Keratinocyte (primary cell): ENCODE results near the gene SFRP5. TPM values are rescaled to one million over a fixed set of nuclear protein-coding genes. Genes with fewer than 3 reads are reported as not detected.

Experiments used
- DNase-seq: peaks from one replicate; pipeline ENCODE4 v3.0.0-alpha.2; 2011; ENCODE audit warnings: low read depth, missing footprints, low spot score
- FAIRE-seq: peaks from 2 replicates; lab custom pipeline; 2011; peaks lifted over from hg19 to GRCh38; lab: Jason Lieb, UNC
- H2AFZ ChIP-seq: 2 replicates; pipeline ENCODE4 v1.6.0; 2012; ENCODE audit warnings: low read length, control low read depth, inconsistent platforms; ENCODE audit not compliant: control insufficient read depth
- H3K27ac ChIP-seq: 2 replicates; pipeline ENCODE4 v1.5.1; 2011; ENCODE audit warnings: low read length; ENCODE audit not compliant: control insufficient read depth, insufficient read depth
- H3K27me3 ChIP-seq: 3 replicates; pipeline ENCODE4 v1.6.0; 2011; ENCODE audit warnings: low read length; ENCODE audit not compliant: control insufficient read depth, insufficient read depth; ENCODE audit errors: extremely low read depth
- H3K36me3 ChIP-seq, 2 experiments: 2 replicates in 1 of 2; 3 replicates in 1 of 2; pipeline ENCODE4 v1.5.1; 2011; ENCODE audit warnings: low read length in 2 of 2, mild to moderate bottlenecking in 1 of 2; ENCODE audit not compliant: control insufficient read depth in 2 of 2, insufficient read depth in 2 of 2; ENCODE audit errors: extremely low read depth in 1 of 2
- H3K4me1 ChIP-seq: 3 replicates; pipeline ENCODE4 v1.5.1; 2011; ENCODE audit warnings: low read length; ENCODE audit not compliant: control insufficient read depth, insufficient read depth; ENCODE audit errors: extremely low read depth
- H3K4me2 ChIP-seq: 3 replicates; pipeline ENCODE4 v1.6.0; 2011; ENCODE audit warnings: low read depth, low read length; ENCODE audit not compliant: control insufficient read depth, insufficient read depth; ENCODE audit errors: extremely low read depth
- H3K4me3 ChIP-seq, 3 experiments: fragments of 200-600 bp in 1 of 3; sonication (generic) in 1 of 3; 2 replicates in 2 of 3; 3 replicates in 1 of 3; pipeline ENCODE4 v1.5.1; 2011 to 2016; ENCODE audit warnings: low read length in 3 of 3, mild to moderate bottlenecking in 3 of 3, control low read depth in 2 of 3, inconsistent platforms in 1 of 3, low read depth in 1 of 3, mixed read lengths in 1 of 3, mixed run types in 1 of 3, moderate library complexity in 1 of 3; ENCODE audit not compliant: control insufficient read depth in 2 of 3, insufficient read depth in 2 of 3; ENCODE audit errors: extremely low read depth in 1 of 3
- H3K79me2 ChIP-seq: 2 replicates; pipeline ENCODE4 v1.6.0; 2012; ENCODE audit warnings: low read length; ENCODE audit not compliant: control insufficient read depth, insufficient read depth
- H3K9ac ChIP-seq: 3 replicates; pipeline ENCODE4 v1.6.0; 2011; ENCODE audit warnings: low read length; ENCODE audit not compliant: control insufficient read depth, insufficient read depth; ENCODE audit errors: extremely low read depth
- H3K9me1 ChIP-seq: 3 replicates; pipeline ENCODE4 v1.6.0; 2011; ENCODE audit warnings: low read length; ENCODE audit not compliant: control insufficient read depth, insufficient read depth; ENCODE audit errors: extremely low read depth
- H3K9me3 ChIP-seq: 2 replicates; pipeline ENCODE4 v1.5.1; 2012; ENCODE audit warnings: low read depth, low read length; ENCODE audit not compliant: control insufficient read depth
- H4K20me1 ChIP-seq: 3 replicates; pipeline ENCODE4 v1.6.0; 2011; ENCODE audit warnings: low read length; ENCODE audit not compliant: control insufficient read depth, insufficient read depth; ENCODE audit errors: extremely low read depth
- CTCF ChIP-seq, 3 experiments: IDR thresholded peaks in 1 of 3; conservative IDR thresholded peaks in 1 of 3; optimal IDR thresholded peaks in 1 of 3; 2 replicates in 2 of 3; 3 replicates in 1 of 3; pipeline versions ENCODE3 to v1.5.1; 2011; ENCODE audit warnings: low read length in 3 of 3, mild to moderate bottlenecking in 3 of 3, moderate library complexity in 2 of 3, control low read depth in 1 of 3, inconsistent platforms in 1 of 3; ENCODE audit not compliant: insufficient read depth in 2 of 3; ENCODE audit errors: extremely low read depth in 1 of 3
- EZH2 ChIP-seq: IDR thresholded peaks from one replicate; pipeline ENCODE4 v1.6.1; 2012; ENCODE audit warnings: inconsistent platforms, mild to moderate bottlenecking, low read length, moderate library complexity
- dilution Hi-C: fragments of 300-500 bp; cut with MboI; formaldehyde crosslinking; loops from one replicate; pipeline ENCODE4 v1.7.0; 2020; ENCODE audit warnings: low sequenced_read_pairs; ENCODE audit not compliant: extremely low pct_ligation_motif_present
- polyA plus RNA-seq, 5 experiments: library from polyadenylated mRNA; depleted of rRNA in 3 of 5; stranded (reverse) in 3 of 5; stranded (forward) in 1 of 5; unstranded in 1 of 5; fragments of >200 nt; gene quantifications; 1 replicate in 1 of 5; 2 replicates in 3 of 5; 3 replicates in 1 of 5; pipeline versions ENCODE4 v1.2.1 to v1.2.3, GENCODE V29; 2011 to 2012; ENCODE audit warnings: missing spikeins in 2 of 5, low read depth in 1 of 5, low replicate concordance in 1 of 5

SFRP5 gene
- polyA plus RNA-seq, 1 donor (not counting 4 experiments of a cell fraction or from before 2014, with no cell fraction given) = not detected

GRCh38 chr10:97763947-97764346, 7.9 kb downstream of the SFRP5 start:
- Histone ChIP-seq H3K9ac (no peak overlapping the region), H3K4me1 (peaks cover 2% of the 10 kb centered on the region), H3K4me3 (no peak overlapping the region), H3K27me3 (no peaks in the 10 kb centered on the region), H3K9me3 (no peaks in the 10 kb centered on the region), H3K9me1 (no peaks in the 10 kb centered on the region), H3K36me3 (peaks cover 13 to 15% of the 10 kb centered on the region in 2 experiments), H3K27ac (no peak overlapping the region), H2AFZ (no peak overlapping the region), H4K20me1 (peaks cover 4% of the 10 kb centered on the region), H3K4me2 (no peak overlapping the region), H3K79me2 (no peaks in the 10 kb centered on the region)
- dilution Hi-C loops = loop anchor here (25.0 kb wide), 1 partner anchor 98 kb away; no protein-coding TSS in a partner anchor
- TF ChIP-seq CTCF (optimal IDR thresholded peaks at IDR 0.05 in 1 of 3, IDR thresholded peaks at IDR 0.05 in 1 of 3, conservative IDR thresholded peaks at IDR 0.05 in 1 of 3; ENCODE audit: extremely low read depth in 1 of 3, insufficient read depth in 2 of 3, low read length in 3 of 3) = no peak
- no peak for TF ChIP-seq EZH2
- DNase-seq (no peak), FAIRE-seq (no peak)

- Histone ChIP-seq H2AFZ (no peak overlapping the region), H3K4me2 (no peak overlapping the region), H3K9ac (no peak overlapping the region), H3K9me3 (no peaks in the 10 kb centered on the region), H3K27ac (no peak overlapping the region), H3K4me3 (no peak overlapping the region), H3K9me1 (no peaks in the 10 kb centered on the region), H3K4me1 (peaks cover 2% of the 10 kb centered on the region), H3K36me3 (peaks cover 13 to 15% of the 10 kb centered on the region in 2 experiments), H3K79me2 (no peaks in the 10 kb centered on the region), H3K27me3 (no peaks in the 10 kb centered on the region), H4K20me1 (peaks cover 4% of the 10 kb centered on the region)
- no peak for DNase-seq
- FAIRE-seq = no peak
- TF ChIP-seq CTCF (optimal IDR thresholded peaks at IDR 0.05 in 1 of 3, IDR thresholded peaks at IDR 0.05 in 1 of 3, conservative IDR thresholded peaks at IDR 0.05 in 1 of 3; ENCODE audit: extremely low read depth in 1 of 3, insufficient read depth in 2 of 3, low read length in 3 of 3) (no peak), EZH2 (no peak)
- dilution Hi-C loops = loop anchor here (25.0 kb wide), 1 partner anchor 99 kb away; no protein-coding TSS in a partner anchor
Measured at GRCh38 chr10:97763411-97763810, 8.4 kb downstream of the SFRP5 start.
